Fibroblast of the aortic adventitia (primary cell): ENCODE measurements around the gene ERN2. TPM values are rescaled to one million over a fixed set of nuclear protein-coding genes. Genes with fewer than 3 reads are reported as not detected.
A peak's percentile ranks its signal among the peaks of the same experiment; 100 is the strongest.
"Not testable (repeated sequence)": the region's sequence is repeated elsewhere in the genome, so short reads cannot be mapped to it uniquely, and the experiment has no call there.

Source experiments
- DNase-seq: peaks from one replicate; pipeline ENCODE4 v3.0.0-alpha.2; 2010; ENCODE audit warnings: low read depth
- H3K4me3 ChIP-seq: 2 replicates; pipeline ENCODE4 v1.5.1; 2011; ENCODE audit warnings: low read depth, mild to moderate bottlenecking, control low read depth, low read length, moderate library complexity
- total RNA-seq: library from RNA; depleted of rRNA; stranded (reverse); fragments of >200 nt; gene quantifications from 2 replicates; pipeline ENCODE4 v1.2.3, GENCODE V29; 2012; ENCODE audit warnings: low replicate concordance
- TF ChIP-seq, protein P1 (sequence below): IDR thresholded peaks from 2 replicates; pipeline ENCODE4 v1.5.1; 2011; ENCODE audit warnings: mild to moderate bottlenecking, low read length, control low read depth, inconsistent platforms; ENCODE audit not compliant: insufficient read depth

Gene ERN2
- total RNA-seq, 1 donor, result not detected

GRCh38 chr16:23729503-23730424 is 16.7 kb upstream of the ERN2 start:
- no peak overlapping the region for H3K4me3 ChIP-seq
- DNase-seq, result peak; percentile 56
- TF ChIP-seq, protein P1, sequence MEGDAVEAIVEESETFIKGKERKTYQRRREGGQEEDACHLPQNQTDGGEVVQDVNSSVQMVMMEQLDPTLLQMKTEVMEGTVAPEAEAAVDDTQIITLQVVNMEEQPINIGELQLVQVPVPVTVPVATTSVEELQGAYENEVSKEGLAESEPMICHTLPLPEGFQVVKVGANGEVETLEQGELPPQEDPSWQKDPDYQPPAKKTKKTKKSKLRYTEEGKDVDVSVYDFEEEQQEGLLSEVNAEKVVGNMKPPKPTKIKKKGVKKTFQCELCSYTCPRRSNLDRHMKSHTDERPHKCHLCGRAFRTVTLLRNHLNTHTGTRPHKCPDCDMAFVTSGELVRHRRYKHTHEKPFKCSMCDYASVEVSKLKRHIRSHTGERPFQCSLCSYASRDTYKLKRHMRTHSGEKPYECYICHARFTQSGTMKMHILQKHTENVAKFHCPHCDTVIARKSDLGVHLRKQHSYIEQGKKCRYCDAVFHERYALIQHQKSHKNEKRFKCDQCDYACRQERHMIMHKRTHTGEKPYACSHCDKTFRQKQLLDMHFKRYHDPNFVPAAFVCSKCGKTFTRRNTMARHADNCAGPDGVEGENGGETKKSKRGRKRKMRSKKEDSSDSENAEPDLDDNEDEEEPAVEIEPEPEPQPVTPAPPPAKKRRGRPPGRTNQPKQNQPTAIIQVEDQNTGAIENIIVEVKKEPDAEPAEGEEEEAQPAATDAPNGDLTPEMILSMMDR, result no peak

DNA sequence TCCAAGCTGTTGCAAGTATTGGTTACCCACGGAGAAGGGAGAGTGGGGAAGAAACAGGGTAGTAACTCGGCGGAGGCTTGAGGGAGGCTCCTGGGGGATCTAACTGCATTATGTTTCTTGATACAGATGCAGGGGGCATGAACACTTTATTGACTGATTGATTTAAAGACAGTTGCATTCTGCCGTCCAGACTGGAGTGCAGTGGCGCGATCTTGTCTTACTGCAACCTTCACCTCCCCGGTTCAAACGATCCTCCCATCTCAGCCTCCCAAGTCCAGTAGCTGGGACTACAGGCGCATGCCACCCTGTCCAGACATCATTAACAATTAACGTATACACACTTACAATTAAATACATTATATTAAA is 15.1 kb upstream of the ERN2 start:
- TF ChIP-seq, protein P1, result no peak
- H3K4me3 ChIP-seq, result no peak overlapping the region
- DNase-seq, result no peak

- TF ChIP-seq, protein P1, result no peak
- no peak overlapping the region for H3K4me3 ChIP-seq
- no peak for DNase-seq
These were observed 13.7 kb upstream of the ERN2 start for GRCh38 chr16:23726710-23727109.

DNA sequence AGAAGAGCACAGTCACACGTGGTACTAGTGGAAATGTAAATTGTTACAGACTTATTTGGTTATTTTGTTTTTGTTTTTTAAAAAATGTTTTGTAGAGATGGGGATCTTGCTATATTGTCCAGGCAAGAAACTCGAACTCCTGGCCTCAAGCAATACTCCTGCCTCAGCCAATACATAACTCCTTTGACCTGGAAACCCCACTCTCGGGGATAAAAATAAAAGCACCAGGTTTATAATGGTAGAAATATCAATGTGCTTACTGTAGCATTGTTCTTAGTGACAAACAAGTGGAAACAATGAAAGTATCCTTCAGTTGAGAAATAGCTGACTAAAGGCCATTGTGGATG is 11.7 kb upstream of the ERN2 start:
- H3K4me3 ChIP-seq, result no peak overlapping the region
- TF ChIP-seq, protein P1, result no peak
- DNase-seq, result no peak

- TF ChIP-seq, protein P1, result no peak
These were observed 11.2 kb upstream of the ERN2 start for GRCh38 chr16:23724096-23724784.

GRCh38 chr16:23722613-23723240 is 9.7 kb upstream of the ERN2 start:
- not testable (repeated sequence) for H3K4me3 ChIP-seq, DNase-seq

More at GRCh38 chr16:23724096-23724784, 11.2 kb upstream of the ERN2 start:
- DNase-seq, result no peak
- H3K4me3 ChIP-seq, result no peak overlapping the region

GRCh38 chr16:23716484-23716883 is 3.5 kb upstream of the ERN2 start:
- TF ChIP-seq, protein P1, result no peak
- no peak overlapping the region for H3K4me3 ChIP-seq
- no peak for DNase-seq
